ENCODE results near the gene OR2J3.
"Not testable (repeated sequence)": the region's sequence is repeated elsewhere in the genome, so short reads cannot be mapped to it uniquely, and the experiment has no call there.

Gene OR2J3
- 0 to 0.09 (median 0) reads per million in 4 experiments for total RNA-seq

DNA sequence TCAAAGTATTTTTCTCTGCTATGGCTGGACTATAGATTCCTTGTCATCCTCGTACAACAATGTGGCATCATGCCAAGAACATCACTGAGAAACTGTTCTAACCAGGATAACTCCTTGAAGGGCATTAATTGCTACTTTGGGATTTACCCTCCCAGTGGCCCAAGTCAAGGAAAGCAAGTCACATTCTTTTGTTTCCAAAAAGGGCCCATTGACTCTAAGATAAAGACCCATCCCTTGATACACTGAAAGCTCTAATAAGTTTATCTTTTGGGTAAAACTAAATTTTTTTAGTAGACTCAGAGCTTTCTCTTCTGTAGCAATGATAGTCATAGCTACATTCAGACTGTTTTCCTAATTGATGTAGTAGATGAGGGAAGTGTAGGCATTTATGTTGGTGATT lies at the start of gene OR2J3:
OR2J3 (plus strand) TSS at position 301 of the 400 bp plus-strand sequence. CDS start 3,833 bp downstream, outside the sequence.
- no peak for DNase-seq

DNA sequence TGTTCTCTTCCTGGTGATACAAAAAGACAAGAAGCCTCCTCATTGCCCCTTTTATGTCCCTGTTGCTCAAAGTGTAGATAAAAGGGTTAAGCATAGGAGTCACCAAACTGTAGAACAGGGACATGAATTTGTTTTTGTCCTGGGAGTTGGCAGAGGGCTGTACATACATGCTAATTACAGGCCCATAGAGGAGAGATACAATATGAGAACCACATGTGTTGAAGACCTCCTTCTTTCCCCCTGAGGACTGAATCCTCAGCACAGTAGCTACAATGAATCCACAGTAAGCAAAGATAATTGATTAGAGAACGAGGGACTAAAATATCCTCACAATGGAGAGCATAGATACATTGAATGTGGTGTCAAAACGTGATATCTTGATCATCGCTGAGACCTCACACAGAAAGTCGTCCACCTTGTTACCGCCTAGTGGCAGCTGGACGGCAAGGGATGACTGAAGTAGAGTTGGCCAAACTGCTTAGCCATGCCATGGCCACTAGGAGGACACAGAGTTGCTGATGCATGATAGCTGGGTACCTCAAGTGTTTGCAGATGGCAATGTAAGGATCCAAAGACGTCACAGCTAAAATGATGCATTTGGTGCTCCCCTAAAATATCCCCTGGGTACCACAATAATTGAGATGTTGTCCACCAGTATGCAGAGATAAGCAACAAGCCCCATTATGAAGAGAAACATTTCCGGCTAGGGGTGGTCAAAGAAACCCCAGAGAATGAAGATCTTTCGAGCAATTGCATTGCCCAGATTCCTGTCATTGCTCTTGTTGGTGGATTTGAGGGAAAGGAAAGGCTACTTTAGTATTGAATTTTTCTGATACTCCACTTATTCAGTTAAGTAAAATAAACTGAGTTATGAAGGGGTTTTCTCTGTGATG lies 35.8 kb upstream of the OR2J3 start:
- no peak for DNase-seq

DNA sequence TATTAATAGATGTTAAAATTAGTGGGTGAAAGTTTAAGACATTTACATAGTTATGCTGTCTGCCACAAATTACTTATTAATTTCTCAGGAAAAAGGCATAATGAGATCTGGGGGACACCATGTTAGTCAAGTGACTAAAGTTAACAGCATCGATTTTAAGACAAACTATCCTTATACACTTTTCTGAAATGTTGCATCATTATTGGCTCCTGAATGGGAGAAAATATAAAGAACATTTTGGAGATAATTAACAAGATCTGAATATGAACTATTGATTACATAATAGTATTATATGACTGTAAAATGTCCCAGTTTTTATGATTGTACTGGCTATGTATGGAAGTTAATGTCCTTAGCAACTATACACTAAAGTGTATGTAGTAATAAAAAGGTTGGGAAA lies 28.7 kb upstream of the OR2J3 start:
- no peak for DNase-seq

GRCh38 chr6:29081312-29081711 lies 26.5 kb upstream of the OR2J3 start:
- no peak for DNase-seq

DNA sequence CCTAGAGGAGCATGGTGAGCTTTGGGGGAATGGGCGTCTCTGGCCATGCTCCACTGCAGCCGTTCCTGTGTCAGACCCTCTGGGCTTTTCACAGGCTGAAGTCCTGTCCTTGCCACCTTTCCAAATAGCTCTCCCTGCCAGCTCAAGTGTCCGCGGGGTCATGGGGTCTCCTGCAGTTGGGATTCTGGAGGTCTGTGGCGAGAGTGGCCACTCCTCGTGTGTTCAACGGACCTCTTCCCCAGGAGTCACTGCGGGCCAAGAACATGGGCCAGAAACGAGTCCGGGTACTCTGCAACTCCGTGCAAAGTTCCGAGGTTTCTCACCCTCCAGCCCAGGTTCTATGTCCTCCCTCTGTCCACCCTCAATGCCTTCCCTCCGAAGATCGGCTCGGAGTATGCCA lies 25.4 kb upstream of the OR2J3 start:
- DNase-seq = no peak

GRCh38 chr6:29087213-29087612 lies 20.6 kb upstream of the OR2J3 start, which contains the start of gene OR2B3:
TSS of gene OR2B3 (minus strand) at chr6:29087313. CDS start at chr6:29087248, 65 bp downstream.
- no peak for DNase-seq

GRCh38 chr6:29092957-29093356 lies 14.9 kb upstream of the OR2J3 start:
- no peak for DNase-seq

DNA sequence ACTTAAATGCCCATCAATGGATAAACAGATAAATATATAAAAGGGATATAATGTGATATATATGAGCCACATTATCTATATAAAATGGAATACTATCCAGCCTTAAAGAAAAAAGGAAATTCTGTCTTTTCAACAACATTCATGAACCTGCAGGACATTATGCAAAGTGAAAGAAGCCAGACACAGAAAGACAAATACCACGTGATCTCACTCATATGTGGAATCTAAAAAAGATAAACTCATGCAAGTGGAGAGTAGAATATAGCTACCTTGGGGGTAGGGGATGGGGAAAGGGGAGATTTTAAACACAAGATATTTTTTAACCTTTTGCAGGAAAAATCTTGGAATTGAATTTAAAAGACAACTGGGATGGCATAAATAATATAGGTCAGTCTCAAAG lies 10.1 kb upstream of the OR2J3 start:
- no peak for DNase-seq

DNA sequence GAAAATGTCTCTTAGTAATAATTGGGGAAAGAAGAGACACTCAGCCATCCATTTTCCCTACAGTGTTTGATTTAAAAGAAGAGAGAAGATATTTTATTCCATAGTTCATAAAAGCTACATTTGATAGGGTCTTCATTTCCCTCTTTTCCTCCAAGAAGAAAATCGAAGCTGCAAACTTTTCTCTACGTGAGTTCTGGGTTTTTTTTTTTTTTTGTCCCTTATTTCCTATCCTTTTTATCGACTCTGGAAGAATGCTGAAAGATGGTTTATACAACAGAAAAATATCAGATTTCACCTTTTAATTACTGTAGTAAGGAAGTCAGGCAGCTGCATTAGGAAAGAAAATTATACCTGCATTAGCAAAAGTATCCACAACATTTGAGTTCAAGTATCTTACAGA lies 8.7 kb upstream of the OR2J3 start, which contains the start of gene OR2J1:
OR2J1 (plus strand) TSS at position 301 of the 400 bp plus-strand sequence. CDS start 1,453 bp downstream, outside the sequence.
- DNase-seq = no peak

DNA sequence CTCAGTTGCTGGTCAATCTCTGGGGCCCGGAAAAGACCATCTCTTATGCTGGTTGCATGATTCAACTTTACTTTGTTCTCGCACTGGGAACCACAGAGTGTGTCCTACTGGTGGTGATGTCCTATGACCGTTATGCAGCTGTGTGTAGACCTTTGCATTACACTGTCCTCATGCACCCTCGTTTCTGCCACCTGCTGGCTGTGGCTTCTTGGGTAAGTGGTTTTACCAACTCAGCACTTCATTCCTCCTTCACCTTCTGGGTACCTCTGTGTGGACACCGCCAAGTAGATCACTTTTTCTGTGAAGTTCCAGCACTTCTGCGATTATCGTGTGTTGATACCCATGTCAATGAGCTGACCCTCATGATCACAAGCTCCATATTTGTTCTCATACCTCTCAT lies 4.3 kb downstream of the OR2J3 start:
- DNase-seq = no peak

GRCh38 chr6:29114964-29115363 lies 7.1 kb downstream of the OR2J3 start:
- DNase-seq = not testable (repeated sequence)

- DNase-seq = no peak
These were observed 21.6 kb downstream of the OR2J3 start for GRCh38 chr6:29129326-29130012.

DNA sequence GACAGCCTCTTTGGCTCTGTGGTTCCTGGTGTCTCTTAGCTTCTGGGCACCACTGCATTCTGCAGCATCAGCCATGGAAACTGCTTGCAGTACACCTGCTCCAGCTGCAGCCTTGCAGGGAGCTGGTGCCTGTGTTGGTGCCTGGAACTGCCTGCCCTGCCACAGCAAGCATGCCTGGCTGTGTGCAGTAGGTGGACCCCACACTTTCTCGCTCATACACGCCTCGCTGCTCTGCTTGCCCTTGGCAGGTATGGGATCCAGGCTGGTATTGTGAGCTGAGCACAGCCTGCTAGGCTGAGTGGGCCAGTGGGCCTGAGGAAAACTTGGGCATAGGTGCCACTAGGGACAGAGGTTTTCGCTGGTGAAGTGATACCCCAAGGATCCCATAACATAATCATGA lies 22.8 kb downstream of the OR2J3 start:
- no peak for DNase-seq

- no peak for DNase-seq
These were observed 23.8 kb downstream of the OR2J3 start for GRCh38 chr6:29131691-29132090.

DNA sequence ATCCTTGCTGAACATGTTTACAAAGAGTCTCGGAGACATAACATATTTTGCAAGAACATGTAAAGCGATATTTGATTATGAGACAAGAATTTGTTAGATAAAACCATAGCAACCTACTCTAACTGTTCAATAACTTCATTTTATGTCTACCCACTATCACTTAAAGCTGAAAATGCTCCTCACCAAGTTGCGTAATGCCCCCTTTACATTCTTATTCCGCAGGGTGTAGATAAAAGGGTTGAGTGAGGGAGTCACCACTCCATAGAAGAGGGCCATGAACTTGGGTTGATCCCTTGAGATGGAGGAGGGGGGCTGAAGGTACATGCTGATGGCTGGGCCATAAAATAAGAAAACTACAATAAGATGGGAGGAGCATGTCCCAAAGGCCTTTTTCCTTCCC lies 29.9 kb downstream of the OR2J3 start:
- no peak for DNase-seq

DNA sequence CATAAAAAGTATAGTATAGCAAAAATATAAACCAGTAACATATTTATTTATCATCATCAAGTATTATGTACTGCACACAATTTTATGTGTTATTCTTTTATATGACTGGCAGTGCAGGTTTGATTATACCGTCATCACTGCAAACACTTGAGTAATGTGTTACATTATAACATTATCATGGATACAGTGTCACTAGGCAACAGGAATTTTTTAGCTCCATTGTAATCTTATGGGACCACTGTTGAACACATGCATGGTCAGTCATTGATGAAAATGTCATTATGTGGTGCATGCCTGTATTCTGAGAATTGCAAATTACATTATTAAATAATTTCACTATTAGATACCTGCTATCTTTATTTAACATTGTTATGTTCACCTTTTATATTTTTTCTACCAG lies 33.7 kb downstream of the OR2J3 start:
- no peak for DNase-seq

- DNase-seq = no peak
These were observed 34.5 kb downstream of the OR2J3 start for GRCh38 chr6:29142309-29142708.

GRCh38 chr6:29146179-29146578 lies 38.3 kb downstream of the OR2J3 start:
- no peak for DNase-seq

DNA sequence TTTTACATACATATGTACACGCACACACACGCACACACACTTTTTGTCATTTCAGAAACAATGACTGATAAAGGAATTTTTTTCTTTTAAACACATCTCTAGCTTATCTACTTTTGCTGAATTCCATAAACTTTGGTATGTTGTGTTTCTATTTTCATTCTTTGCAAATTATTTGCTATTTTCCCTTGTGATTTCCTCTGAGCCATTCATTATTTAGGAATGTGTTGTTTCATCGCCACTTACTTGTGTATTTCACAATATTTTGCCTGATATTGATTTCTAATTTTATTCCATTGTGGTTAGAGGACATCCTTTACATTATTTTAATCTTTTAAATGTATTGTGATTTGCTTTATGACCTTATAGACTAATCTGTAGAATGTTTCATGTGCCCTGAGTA lies 39.2 kb downstream of the OR2J3 start:
- no peak for DNase-seq

GRCh38 chr6:29149444-29149843 lies 41.6 kb downstream of the OR2J3 start:
- DNase-seq = not testable (repeated sequence)

DNA sequence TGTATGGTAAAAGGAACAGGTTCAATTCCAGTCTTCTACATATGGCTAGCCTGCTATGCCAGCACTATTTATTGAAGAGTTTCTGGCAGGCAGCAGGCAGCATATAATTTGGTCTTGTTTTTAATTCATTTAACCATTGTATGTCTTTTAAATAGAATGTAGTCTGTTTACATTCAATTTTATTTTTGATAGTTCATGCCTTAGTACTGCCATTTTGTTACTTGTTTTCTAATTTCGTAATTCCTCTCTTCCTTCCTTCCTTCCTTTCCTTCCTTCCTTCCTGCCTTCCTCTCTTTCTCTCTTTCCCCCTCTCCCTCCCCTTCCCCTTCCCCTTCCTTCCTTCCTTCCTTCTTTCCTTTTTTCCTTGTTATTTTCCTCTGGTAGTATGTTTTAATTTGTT lies 45.2 kb downstream of the OR2J3 start:
- DNase-seq = no peak

DNA sequence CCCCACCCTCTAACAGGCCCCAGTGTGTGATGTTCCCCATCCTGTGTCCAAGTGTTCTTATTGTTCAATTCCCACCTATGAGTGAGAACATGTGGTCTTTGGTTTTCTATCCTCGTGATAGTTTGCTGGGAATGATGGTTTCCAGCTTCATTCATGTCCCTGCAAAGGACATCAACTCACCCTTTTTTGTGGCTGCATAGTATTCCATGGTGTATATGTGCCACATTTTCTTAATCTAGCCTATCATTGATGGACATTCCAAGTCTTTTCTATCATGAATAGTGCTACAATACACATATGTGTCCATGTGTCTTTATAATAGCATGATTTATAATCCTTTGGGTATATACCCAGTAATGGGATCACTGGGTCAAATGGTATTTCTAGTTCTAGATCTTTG lies 47.3 kb downstream of the OR2J3 start:
- DNase-seq = not testable (repeated sequence)

DNA sequence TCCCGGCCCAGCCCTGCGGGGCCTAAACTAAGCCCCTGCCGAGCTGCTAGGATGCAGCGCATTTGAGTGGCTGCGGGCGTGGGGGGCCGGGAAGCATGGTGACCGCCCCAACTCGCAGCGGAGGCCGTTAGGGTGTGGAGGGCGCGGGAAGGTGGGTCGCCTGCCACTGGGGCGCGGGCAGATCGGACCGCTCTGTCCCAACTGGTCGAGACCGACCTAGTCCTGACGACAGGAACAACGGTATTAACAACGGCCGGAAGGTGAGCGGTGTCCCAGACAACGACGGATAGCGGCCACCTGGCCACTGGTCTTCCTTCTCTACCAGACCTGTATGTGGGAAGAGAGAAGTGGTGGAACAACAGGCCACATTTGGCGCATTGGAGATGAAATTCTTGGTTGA lies 52.1 kb downstream of the OR2J3 start:
- DNase-seq = not testable (repeated sequence)
